HEK293 (cell line): ENCODE results near the gene FBLN2.

Experiments used
- CTCF ChIA-PET: fragments of 350-600 bp; formaldehyde crosslinking; extraction: SDS; loops from one replicate; lab custom pipeline; 2021; ENCODE audit warnings: antibody characterized with exemption; lab: Yijun Ruan, JAX
- POLR2A ChIA-PET: fragments of 300-600 bp; formaldehyde crosslinking; extraction: SDS; loops from one replicate; lab custom pipeline; 2020; ENCODE audit warnings: antibody characterized with exemption, inconsistent platforms; lab: Yijun Ruan, JAX
- H3K27ac ChIP-seq: fragments of 200-500 bp; sonication (Bioruptor generic); 2 replicates; pipeline ENCODE4 v1.5.1; 2014; ENCODE audit warnings: low read depth, low read length, control low read depth, inconsistent platforms; ENCODE audit errors: extremely low read depth
- H3K36me3 ChIP-seq, 2 experiments: fragments of 200-500 bp in 1 of 2; sonication (Bioruptor generic) in 1 of 2; 1 replicate in 1 of 2; 2 replicates in 1 of 2; pipeline ENCODE4 v1.5.1; 2014 to 2017; ENCODE audit warnings: inconsistent platforms in 2 of 2, low read length in 2 of 2; ENCODE audit not compliant: control insufficient read depth in 2 of 2, insufficient read depth in 1 of 2
- H3K4me1 ChIP-seq: fragments of 200-500 bp; sonication (Bioruptor generic); 2 replicates; pipeline ENCODE4 v1.5.1; 2014; ENCODE audit warnings: mild to moderate bottlenecking, low read length, inconsistent platforms; ENCODE audit not compliant: control insufficient read depth, insufficient read depth
- H3K4me3 ChIP-seq: 2 replicates; pipeline ENCODE4 v1.5.1; 2011; ENCODE audit warnings: low read depth, mild to moderate bottlenecking, control low read depth, low read length, moderate library complexity
- H3K9me3 ChIP-seq: fragments of 200-500 bp; sonication (Bioruptor generic); 2 replicates; pipeline ENCODE4 v1.5.1; 2014; ENCODE audit warnings: low read depth, low read length, inconsistent platforms; ENCODE audit not compliant: control insufficient read depth, insufficient read depth
- BCL11A ChIP-seq: fragments of 450-650 bp; formaldehyde crosslinking; IDR thresholded peaks from 2 replicates; pipeline ENCODE4 v1.5.1; 2016; ENCODE audit warnings: low read depth, missing biosample characterization, missing genetic modification characterization
- TSHZ1 ChIP-seq: fragments of 450-650 bp; formaldehyde crosslinking; IDR thresholded peaks from 2 replicates; pipeline ENCODE4 v1.5.1; 2016; ENCODE audit warnings: missing biosample characterization, missing genetic modification characterization, borderline replicate concordance
- ZNF174 ChIP-seq: fragments of 450-650 bp; formaldehyde crosslinking; IDR thresholded peaks from 2 replicates; pipeline ENCODE4 v1.5.0; 2017; ENCODE audit warnings: missing biosample characterization, mild to moderate bottlenecking, missing genetic modification characterization
- ZNF184 ChIP-seq: fragments of 450-650 bp; IDR thresholded peaks from 2 replicates; pipeline ENCODE4 v1.5.1; 2018; ENCODE audit warnings: missing biosample characterization, mild to moderate bottlenecking, missing genetic modification characterization
- ZNF324 ChIP-seq: fragments of 450-650 bp; formaldehyde crosslinking; IDR thresholded peaks from 2 replicates; pipeline ENCODE4 v1.5.1; 2016; ENCODE audit warnings: missing biosample characterization, missing genetic modification characterization
- ZNF350 ChIP-seq: fragments of 450-650 bp; formaldehyde crosslinking; IDR thresholded peaks from 2 replicates; pipeline ENCODE4 v1.5.0; 2017; ENCODE audit warnings: missing biosample characterization, mild to moderate bottlenecking, missing genetic modification characterization
- ZNF585B ChIP-seq: fragments of 450-650 bp; formaldehyde crosslinking; IDR thresholded peaks from 2 replicates; pipeline ENCODE4 v1.5.1; 2016; ENCODE audit warnings: missing biosample characterization, missing genetic modification characterization
- ZNF624 ChIP-seq: fragments of 450-650 bp; formaldehyde crosslinking; IDR thresholded peaks from 2 replicates; pipeline ENCODE4 v1.5.1; 2017; ENCODE audit warnings: missing biosample characterization, missing genetic modification characterization
- ZNF76 ChIP-seq: fragments of 450-650 bp; formaldehyde crosslinking; IDR thresholded peaks from 2 replicates; pipeline ENCODE4; 2016; ENCODE audit warnings: low read depth, missing biosample characterization, missing genetic modification characterization, borderline replicate concordance
- ZNF792 ChIP-seq: fragments of 450-650 bp; formaldehyde crosslinking; IDR thresholded peaks from 2 replicates; pipeline ENCODE4 v1.5.1; 2016; ENCODE audit warnings: missing biosample characterization, missing genetic modification characterization
- TF ChIP-seq, protein P1 (sequence below): fragments of 450-650 bp; formaldehyde crosslinking; IDR thresholded peaks from 2 replicates; pipeline ENCODE4 v1.5.1; 2016; ENCODE audit warnings: missing biosample characterization, missing genetic modification characterization, low read depth
- TF ChIP-seq, protein P2 (sequence below): fragments of 450-650 bp; formaldehyde crosslinking; IDR thresholded peaks from 2 replicates; pipeline ENCODE4 v1.5.1; 2016; ENCODE audit warnings: missing biosample characterization, missing genetic modification characterization
- TF ChIP-seq, protein P3 (sequence below): fragments of 450-650 bp; formaldehyde crosslinking; IDR thresholded peaks from 2 replicates; pipeline ENCODE4 v1.5.1; 2016; ENCODE audit warnings: missing biosample characterization, missing genetic modification characterization

The FBLN2 gene

DNA sequence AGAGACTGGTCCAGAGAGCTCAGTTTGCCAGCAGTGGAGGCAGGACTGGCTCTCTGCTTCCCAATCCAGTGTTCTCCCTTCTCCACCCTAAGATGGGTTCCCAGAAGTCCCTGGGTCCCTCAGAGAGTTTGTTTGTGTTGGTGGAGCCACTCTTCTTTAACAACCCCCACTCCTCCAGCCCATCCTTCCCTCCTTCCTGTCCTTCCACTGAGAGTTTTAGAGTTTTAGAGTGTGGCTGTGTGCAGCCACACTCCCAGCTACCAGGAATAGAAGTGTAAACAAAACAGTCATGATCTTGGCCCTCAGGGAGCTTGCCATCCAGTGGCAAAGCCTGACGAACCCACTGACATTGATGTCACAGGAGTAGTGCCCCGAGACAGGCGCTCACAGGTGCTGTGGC is 12.5 kb upstream of the FBLN2 start:
- no peaks in the 10 kb centered on the region for H3K36me3 ChIP-seq
- POLR2A ChIA-PET, result no interaction called here
- H3K9me3 ChIP-seq, result no peaks in the 10 kb centered on the region
- H3K27ac ChIP-seq, result no peak overlapping the region
- TF ChIP-seq TSHZ1 (tag by site-specific recombination) (no peak), ZNF184 (no peak), ZNF585B (tag by site-specific recombination) (no peak), ZNF76 (no peak), ZNF792 (no peak), ZNF624 (tag by site-specific recombination) (no peak), ZNF324 (tag by site-specific recombination) (no peak)
- TF ChIP-seq, protein P1, sequence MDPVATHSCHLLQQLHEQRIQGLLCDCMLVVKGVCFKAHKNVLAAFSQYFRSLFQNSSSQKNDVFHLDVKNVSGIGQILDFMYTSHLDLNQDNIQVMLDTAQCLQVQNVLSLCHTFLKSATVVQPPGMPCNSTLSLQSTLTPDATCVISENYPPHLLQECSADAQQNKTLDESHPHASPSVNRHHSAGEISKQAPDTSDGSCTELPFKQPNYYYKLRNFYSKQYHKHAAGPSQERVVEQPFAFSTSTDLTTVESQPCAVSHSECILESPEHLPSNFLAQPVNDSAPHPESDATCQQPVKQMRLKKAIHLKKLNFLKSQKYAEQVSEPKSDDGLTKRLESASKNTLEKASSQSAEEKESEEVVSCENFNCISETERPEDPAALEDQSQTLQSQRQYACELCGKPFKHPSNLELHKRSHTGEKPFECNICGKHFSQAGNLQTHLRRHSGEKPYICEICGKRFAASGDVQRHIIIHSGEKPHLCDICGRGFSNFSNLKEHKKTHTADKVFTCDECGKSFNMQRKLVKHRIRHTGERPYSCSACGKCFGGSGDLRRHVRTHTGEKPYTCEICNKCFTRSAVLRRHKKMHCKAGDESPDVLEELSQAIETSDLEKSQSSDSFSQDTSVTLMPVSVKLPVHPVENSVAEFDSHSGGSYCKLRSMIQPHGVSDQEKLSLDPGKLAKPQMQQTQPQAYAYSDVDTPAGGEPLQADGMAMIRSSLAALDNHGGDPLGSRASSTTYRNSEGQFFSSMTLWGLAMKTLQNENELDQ, result no peak
- TF ChIP-seq, all 188 proteins: peak for 0
- no peaks in the 10 kb centered on the region for H3K4me1 ChIP-seq
- CTCF ChIA-PET, result interaction anchor here (0.6 kb wide), 1 partner anchor 110 kb away, joined by 3 read pairs; no protein-coding TSS in a partner anchor
- no peak overlapping the region for H3K4me3 ChIP-seq

DNA sequence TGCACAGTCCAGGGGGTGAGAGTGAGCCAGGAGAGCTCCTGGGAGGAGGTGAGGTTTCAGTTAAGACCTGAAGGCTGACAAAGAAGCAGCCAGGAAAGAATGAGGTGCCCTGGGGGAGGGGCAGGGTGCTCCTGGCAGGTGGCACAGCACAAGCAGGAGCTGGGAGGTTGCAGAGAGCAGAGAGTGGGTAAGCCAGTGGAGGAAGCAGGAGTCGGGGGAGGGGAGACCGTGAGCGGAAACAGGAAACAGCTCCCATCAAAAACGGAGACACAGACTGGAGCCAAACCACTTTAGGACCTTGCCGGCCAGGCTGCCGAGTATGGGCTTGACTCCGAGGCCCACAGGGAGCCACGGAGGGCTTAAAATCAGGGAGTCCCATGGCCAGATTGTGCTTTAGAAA is 12.1 kb upstream of the FBLN2 start:
- no peak overlapping the region for H3K27ac ChIP-seq
- POLR2A ChIA-PET, result no interaction called here
- TF ChIP-seq ZNF350 (no peak), BCL11A (tag by site-specific recombination) (no peak), ZNF174 (tag by site-specific recombination) (no peak)
- TF ChIP-seq, protein P2, sequence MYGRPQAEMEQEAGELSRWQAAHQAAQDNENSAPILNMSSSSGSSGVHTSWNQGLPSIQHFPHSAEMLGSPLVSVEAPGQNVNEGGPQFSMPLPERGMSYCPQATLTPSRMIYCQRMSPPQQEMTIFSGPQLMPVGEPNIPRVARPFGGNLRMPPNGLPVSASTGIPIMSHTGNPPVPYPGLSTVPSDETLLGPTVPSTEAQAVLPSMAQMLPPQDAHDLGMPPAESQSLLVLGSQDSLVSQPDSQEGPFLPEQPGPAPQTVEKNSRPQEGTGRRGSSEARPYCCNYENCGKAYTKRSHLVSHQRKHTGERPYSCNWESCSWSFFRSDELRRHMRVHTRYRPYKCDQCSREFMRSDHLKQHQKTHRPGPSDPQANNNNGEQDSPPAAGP (tag by site-specific recombination), result no peak
- TF ChIP-seq, protein P3, sequence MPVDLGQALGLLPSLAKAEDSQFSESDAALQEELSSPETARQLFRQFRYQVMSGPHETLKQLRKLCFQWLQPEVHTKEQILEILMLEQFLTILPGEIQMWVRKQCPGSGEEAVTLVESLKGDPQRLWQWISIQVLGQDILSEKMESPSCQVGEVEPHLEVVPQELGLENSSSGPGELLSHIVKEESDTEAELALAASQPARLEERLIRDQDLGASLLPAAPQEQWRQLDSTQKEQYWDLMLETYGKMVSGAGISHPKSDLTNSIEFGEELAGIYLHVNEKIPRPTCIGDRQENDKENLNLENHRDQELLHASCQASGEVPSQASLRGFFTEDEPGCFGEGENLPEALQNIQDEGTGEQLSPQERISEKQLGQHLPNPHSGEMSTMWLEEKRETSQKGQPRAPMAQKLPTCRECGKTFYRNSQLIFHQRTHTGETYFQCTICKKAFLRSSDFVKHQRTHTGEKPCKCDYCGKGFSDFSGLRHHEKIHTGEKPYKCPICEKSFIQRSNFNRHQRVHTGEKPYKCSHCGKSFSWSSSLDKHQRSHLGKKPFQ, result no peak
- no peaks in the 10 kb centered on the region for H3K4me1 ChIP-seq
- CTCF ChIA-PET, result interaction anchor here (0.6 kb wide), 2 partner anchors 75 to 110 kb away, joined by 3 read pairs; no protein-coding TSS in a partner anchor
- H3K36me3 ChIP-seq, result no peaks in the 10 kb centered on the region
- no peaks in the 10 kb centered on the region for H3K9me3 ChIP-seq
- H3K4me3 ChIP-seq, result no peak overlapping the region
